Glutamatergic neuron (in vitro differentiated cells): ENCODE results near the gene SYT1. TPM values are rescaled to one million over a fixed set of nuclear protein-coding genes. Genes with fewer than 3 reads are reported as not detected.
"Not testable (repeated sequence)": the region's sequence is repeated elsewhere in the genome, so short reads cannot be mapped to it uniquely, and the experiment has no call there.

ENCODE experiments used
- DNase-seq: peaks from one replicate; pipeline ENCODE4 v3.0.0; 2022
- H3K27ac Mint-ChIP-seq: one replicate; pipeline ENCODE4 v1.8.0; 2020; ENCODE audit warnings: mild to moderate bottlenecking, mixed read lengths, inconsistent platforms; ENCODE audit not compliant: unreplicated experiment
- H3K27me3 Mint-ChIP-seq: one replicate; pipeline ENCODE4 v1.8.0; 2020; ENCODE audit warnings: mild to moderate bottlenecking, moderate library complexity, mixed read lengths, inconsistent platforms; ENCODE audit not compliant: unreplicated experiment
- H3K36me3 Mint-ChIP-seq: one replicate; pipeline ENCODE4 v1.8.0; 2020; ENCODE audit warnings: mild to moderate bottlenecking, mixed read lengths, inconsistent platforms; ENCODE audit not compliant: unreplicated experiment
- H3K4me1 Mint-ChIP-seq: one replicate; pipeline ENCODE4 v1.8.0; 2020; ENCODE audit warnings: mild to moderate bottlenecking, low read depth, mixed read lengths, inconsistent platforms; ENCODE audit not compliant: unreplicated experiment
- H3K4me3 Mint-ChIP-seq: one replicate; pipeline ENCODE4 v1.8.0; 2020; ENCODE audit warnings: mild to moderate bottlenecking, mixed read lengths, inconsistent platforms; ENCODE audit not compliant: unreplicated experiment
- H3K9me3 Mint-ChIP-seq: one replicate; pipeline ENCODE4 v1.8.0; 2020; ENCODE audit warnings: mild to moderate bottlenecking, moderate library complexity, mixed read lengths, inconsistent platforms; ENCODE audit not compliant: unreplicated experiment
- total RNA-seq: library from RNA; stranded (reverse); fragmentation: NEBNext Ultra II Directional; extraction: Animal tissue kit (Norgen Biotek cat#: 25700); gene quantifications from one replicate; pipeline ENCODE4 v1.2.1, GENCODE V29; 2021; ENCODE audit not compliant: unreplicated experiment
- TF ChIP-seq, protein P1 (sequence below): fragments of 200-600 bp; sonication (generic); IDR thresholded peaks from one replicate; pipeline ENCODE4 v1.5.0; 2021; ENCODE audit not compliant: partially characterized antibody, unreplicated experiment

Gene SYT1
- total RNA-seq, 1 donor from 2014 or later: 155 TPM

DNA sequence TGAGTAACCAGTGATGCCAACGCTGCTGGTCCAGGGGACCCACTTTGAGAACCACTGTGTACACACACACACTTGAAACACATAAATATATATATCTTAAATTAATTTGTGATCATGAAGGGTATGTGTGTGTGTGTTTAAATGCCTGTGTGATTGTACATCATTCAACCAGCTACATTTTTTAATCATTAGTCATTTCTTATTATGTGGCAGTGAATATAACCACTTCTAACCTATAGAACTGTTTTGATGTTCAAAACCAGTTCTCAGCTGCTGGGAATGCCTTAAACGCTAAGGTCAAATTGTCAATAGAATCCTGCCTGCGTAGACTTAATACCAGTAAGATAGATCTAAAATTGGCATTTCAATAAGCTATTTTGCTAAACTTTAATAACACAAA is 330.0 kb downstream of the SYT1 start:
- H3K36me3 Mint-ChIP-seq: no peaks in the 10 kb centered on the region
- H3K27ac Mint-ChIP-seq: no peak overlapping the region
- TF ChIP-seq, protein P1, sequence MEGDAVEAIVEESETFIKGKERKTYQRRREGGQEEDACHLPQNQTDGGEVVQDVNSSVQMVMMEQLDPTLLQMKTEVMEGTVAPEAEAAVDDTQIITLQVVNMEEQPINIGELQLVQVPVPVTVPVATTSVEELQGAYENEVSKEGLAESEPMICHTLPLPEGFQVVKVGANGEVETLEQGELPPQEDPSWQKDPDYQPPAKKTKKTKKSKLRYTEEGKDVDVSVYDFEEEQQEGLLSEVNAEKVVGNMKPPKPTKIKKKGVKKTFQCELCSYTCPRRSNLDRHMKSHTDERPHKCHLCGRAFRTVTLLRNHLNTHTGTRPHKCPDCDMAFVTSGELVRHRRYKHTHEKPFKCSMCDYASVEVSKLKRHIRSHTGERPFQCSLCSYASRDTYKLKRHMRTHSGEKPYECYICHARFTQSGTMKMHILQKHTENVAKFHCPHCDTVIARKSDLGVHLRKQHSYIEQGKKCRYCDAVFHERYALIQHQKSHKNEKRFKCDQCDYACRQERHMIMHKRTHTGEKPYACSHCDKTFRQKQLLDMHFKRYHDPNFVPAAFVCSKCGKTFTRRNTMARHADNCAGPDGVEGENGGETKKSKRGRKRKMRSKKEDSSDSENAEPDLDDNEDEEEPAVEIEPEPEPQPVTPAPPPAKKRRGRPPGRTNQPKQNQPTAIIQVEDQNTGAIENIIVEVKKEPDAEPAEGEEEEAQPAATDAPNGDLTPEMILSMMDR: no peak
- H3K9me3 Mint-ChIP-seq: no peaks in the 10 kb centered on the region
- peaks cover 5% of the 10 kb centered on the region for H3K27me3 Mint-ChIP-seq
- DNase-seq: no peak
- H3K4me3 Mint-ChIP-seq: no peak overlapping the region
- peaks cover 12% of the 10 kb centered on the region for H3K4me1 Mint-ChIP-seq

DNA sequence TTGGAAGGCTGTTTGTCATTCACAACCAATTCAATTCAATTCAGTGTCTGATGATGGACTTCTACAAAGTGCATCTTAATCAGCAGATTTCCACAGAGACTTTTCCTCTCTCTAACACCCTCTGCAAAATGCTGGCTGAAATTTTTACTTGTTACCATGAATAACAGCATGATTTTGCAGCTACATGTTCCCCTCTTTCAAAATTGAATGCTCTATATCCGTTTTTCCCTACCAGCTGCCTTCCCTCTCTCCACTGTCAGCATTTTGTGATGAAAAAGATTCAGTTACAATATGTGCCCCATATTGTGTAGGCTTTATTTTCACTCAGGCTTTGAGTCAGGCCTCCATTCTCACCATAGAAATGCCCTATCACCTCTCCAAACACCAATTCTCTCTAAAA is 334.6 kb downstream of the SYT1 start:
- peaks cover 10% of the 10 kb centered on the region for H3K4me1 Mint-ChIP-seq
- H3K27me3 Mint-ChIP-seq: peaks cover 3% of the 10 kb centered on the region
- no peak overlapping the region for H3K27ac Mint-ChIP-seq
- TF ChIP-seq, protein P1: no peak
- no peaks in the 10 kb centered on the region for H3K36me3 Mint-ChIP-seq
- H3K4me3 Mint-ChIP-seq: no peak overlapping the region
- H3K9me3 Mint-ChIP-seq: no peaks in the 10 kb centered on the region
- DNase-seq: no peak

DNA sequence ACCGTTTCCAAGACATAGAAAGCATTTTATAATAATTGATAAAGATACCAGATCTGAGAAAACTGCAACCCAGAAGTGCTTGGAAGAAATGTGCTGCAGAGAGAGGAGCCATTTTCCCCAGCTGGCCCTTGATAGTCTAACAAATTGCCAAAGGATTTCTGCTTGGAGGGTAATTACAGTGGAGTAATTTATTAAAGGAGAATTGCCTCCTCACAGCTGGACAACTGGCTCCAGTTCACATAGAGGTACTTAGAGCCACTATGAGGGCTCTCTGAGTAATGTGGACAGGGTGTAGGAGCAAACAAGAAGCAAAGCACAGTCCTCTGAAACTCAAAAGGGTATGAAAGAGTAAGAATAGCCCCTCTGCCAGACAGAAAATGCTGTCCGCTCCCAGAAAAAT is 335.6 kb downstream of the SYT1 start:
- Mint-ChIP-seq H3K36me3 (no peaks in the 10 kb centered on the region), H3K4me3 (no peak overlapping the region), H3K9me3 (no peaks in the 10 kb centered on the region), H3K27ac (no peak overlapping the region), H3K27me3 (peaks cover 3% of the 10 kb centered on the region), H3K4me1 (peaks cover 10% of the 10 kb centered on the region)
- DNase-seq: no peak
- TF ChIP-seq, protein P1: no peak

DNA sequence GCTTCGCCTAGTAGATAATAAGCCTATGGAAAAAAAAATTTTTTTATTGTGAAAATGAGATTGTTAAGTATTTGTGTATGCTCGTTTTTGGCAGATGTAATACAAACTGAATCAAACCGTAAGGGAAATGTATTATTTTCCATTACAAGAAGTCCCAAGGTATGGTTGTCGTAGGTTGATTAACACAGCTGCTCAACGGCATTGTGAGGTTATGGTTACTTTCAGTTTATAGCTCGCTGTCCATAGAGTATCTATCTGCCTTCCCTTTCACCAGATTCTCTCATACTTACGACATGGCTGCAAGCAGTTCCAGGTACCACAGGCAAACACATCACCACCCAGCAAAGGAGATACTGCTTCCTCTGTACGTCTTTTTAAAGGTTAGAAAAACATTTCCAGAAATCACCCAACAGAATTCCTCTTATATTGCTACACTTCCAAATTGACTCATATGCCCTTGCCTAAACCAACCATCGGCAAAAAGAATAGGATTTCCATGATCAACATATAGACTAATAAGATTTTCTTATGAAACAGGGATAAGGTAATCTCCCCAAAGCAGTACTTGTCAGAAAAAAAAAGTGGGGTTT is 338.6 kb downstream of the SYT1 start:
- TF ChIP-seq, protein P1: no peak
- H3K4me1 Mint-ChIP-seq: peaks cover 10% of the 10 kb centered on the region
- no peaks in the 10 kb centered on the region for H3K9me3 Mint-ChIP-seq
- H3K36me3 Mint-ChIP-seq: no peaks in the 10 kb centered on the region
- DNase-seq: no peak
- no peak overlapping the region for H3K27ac Mint-ChIP-seq
- no peaks in the 10 kb centered on the region for H3K27me3 Mint-ChIP-seq
- H3K4me3 Mint-ChIP-seq: no peak overlapping the region

DNA sequence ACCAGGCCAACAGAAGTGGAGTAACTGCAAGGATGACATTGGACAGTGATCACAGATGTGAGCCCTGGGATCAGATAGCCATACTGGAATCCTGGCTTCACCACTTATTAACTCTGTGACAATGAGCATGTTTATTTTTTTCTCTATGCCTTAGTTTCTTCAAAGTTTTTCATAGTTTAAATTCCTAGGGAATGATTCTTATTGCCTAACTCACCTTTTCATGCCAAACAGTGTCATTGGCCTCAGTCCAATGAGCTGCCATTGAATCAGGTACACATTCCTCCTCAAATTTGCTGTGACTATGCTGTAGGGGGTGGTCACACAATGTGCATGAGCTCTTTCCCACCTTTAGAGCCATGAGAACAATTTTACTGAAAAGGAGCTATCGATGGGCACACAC is 342.3 kb downstream of the SYT1 start:
- no peaks in the 10 kb centered on the region for H3K36me3 Mint-ChIP-seq
- TF ChIP-seq, protein P1: no peak
- DNase-seq: no peak
- H3K27me3 Mint-ChIP-seq: peaks cover 2% of the 10 kb centered on the region
- H3K27ac Mint-ChIP-seq: no peak overlapping the region
- H3K9me3 Mint-ChIP-seq: peaks cover 3% of the 10 kb centered on the region
- no peaks in the 10 kb centered on the region for H3K4me1 Mint-ChIP-seq
- H3K4me3 Mint-ChIP-seq: no peak overlapping the region

DNA sequence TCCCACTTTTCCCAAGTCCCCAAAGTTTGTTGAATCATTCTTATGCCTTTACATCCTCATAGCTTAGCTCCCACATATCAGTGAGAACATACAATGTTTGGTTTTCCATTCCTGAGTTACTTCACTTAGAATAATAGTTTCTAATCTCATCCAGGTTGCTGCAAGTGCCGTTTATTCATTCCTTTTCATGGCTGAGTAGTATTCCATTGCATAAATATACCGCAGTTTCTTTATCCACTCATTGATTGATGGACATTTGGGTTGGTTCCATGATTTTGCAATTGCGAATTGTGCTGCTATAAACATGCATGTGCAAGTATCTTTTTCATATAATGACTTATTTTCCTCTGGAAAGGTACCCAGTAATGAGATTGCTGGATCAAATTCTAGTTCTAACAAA is 345.8 kb downstream of the SYT1 start:
- H3K27me3 Mint-ChIP-seq, DNase-seq, H3K9me3 Mint-ChIP-seq, H3K27ac Mint-ChIP-seq, H3K4me1 Mint-ChIP-seq, H3K36me3 Mint-ChIP-seq, H3K4me3 Mint-ChIP-seq: not testable (repeated sequence)
